Mucosa of rectum (tissue), 2 donors: ENCODE results near the gene EHF.

Source experiments
- H3K27ac ChIP-seq, 2 donors: one replicate each; pipeline ENCODE4 v1.7.0; 2013; ENCODE audit warnings: inconsistent platforms in 2 of 2, low read depth in 2 of 2, low read length in 2 of 2
- H3K27me3 ChIP-seq, 2 donors: one replicate each; pipeline ENCODE4 v1.7.0; 2013; ENCODE audit warnings: low read length in 2 of 2; ENCODE audit not compliant: control insufficient read depth in 2 of 2, insufficient read depth in 2 of 2
- H3K36me3 ChIP-seq, 2 donors: one replicate each; pipeline ENCODE4 v1.7.0; 2013; ENCODE audit warnings: low read length in 2 of 2; ENCODE audit not compliant: control insufficient read depth in 2 of 2, insufficient read depth in 2 of 2
- H3K4me1 ChIP-seq, 2 donors: one replicate each; pipeline ENCODE4 v1.7.0; 2013; ENCODE audit warnings: low read length in 2 of 2, mild to moderate bottlenecking in 1 of 2; ENCODE audit not compliant: control insufficient read depth in 2 of 2, insufficient read depth in 2 of 2
- H3K4me3 ChIP-seq, 2 donors: one replicate each; pipeline ENCODE4 v1.7.0; 2013; ENCODE audit warnings: low read length in 2 of 2
- H3K9ac ChIP-seq, 2 donors: one replicate each; pipeline ENCODE4 v1.7.0; 2013; ENCODE audit warnings: low read length in 2 of 2, low read depth in 1 of 2, mild to moderate bottlenecking in 1 of 2
- H3K9me3 ChIP-seq, 2 donors: one replicate each; pipeline ENCODE4 v1.7.0; 2013; ENCODE audit warnings: low read length in 2 of 2; ENCODE audit not compliant: control insufficient read depth in 2 of 2
- donor health status: healthy.
- donor health status: Normal muscosa, but diverticular disease.

The EHF gene

DNA sequence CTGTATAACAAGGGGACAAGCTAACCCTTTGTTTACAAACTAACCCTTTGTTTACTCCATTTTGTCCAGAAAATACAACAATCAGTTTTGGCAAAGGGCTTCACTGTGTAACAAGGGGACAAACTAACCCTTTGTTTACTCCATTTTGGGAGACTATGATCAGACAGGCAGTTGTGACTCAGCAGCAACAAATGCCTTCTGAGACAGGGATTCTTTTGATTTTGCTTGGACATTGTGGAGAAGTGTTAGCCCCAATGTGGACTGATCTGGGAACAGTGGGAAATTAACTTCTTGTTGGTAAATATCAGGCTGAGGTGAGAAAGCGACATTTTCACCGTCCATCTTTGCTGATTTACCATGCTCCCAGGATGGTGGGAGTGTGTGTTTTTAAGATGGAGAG is 983 bp downstream of the EHF start:
- no peaks in the 10 kb centered on the region for H3K36me3 ChIP-seq
- H3K4me1 ChIP-seq: peaks cover 24 to 25% of the 10 kb centered on the region in 2 donors
- H3K9me3 ChIP-seq: no peaks in the 10 kb centered on the region
- peak overlapping the region; percentile 90 to 92 for H3K27ac ChIP-seq
- peak overlapping the region; percentile 79 to 90 for H3K9ac ChIP-seq
- no peaks in the 10 kb centered on the region for H3K27me3 ChIP-seq
- H3K4me3 ChIP-seq: peak overlapping the region; percentile 74 to 77

DNA sequence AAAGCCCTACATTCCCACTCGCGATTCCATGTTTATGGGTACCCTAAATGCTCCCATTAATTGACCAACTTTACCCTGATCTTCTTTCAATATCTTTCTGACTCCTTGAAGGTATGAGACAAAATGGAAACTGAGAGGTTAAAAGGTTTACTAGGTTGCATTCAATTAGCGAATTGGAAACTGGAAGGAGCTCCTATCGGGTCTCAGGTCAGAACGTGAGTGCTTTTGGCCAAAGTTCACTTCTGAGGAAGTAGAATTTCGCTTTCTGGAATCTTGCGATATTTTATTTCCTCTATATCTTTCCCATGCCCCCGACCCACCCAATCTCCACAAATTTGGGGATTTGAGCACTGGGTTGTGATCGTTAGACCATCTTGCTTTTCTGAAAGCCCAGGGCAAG is 2.6 kb downstream of the EHF start:
- Histone ChIP-seq H3K36me3 (no peaks in the 10 kb centered on the region), H3K9ac (peak overlapping the region; percentile 54 to 79), H3K4me1 (peaks cover 24 to 39% of the 10 kb centered on the region in 2 donors), H3K27ac (peak overlapping the region; percentile 90 to 92), H3K27me3 (no peaks in the 10 kb centered on the region), H3K4me3 (peak overlapping the region; percentile 74 to 77), H3K9me3 (no peaks in the 10 kb centered on the region)

DNA sequence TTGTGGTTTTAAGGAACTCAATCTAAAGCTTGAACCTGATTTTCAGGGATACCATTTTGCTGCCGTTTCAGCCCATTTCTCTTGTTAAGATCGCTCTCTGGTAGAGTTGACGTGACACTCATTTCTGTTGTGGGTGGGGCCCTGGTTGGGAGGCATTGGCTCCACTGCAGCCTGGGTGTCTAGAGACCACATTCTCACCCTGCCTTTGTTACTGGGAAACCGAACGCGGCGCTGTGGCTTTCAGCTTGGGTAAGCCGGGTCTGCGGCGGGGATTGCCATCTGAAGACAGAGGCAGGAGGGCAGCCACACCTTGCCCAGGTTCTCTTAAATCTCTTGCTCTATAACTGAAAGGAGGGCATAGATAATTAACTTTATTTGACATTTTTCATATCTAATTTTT is 3.2 kb downstream of the EHF start:
- H3K27me3 ChIP-seq: no peaks in the 10 kb centered on the region
- peak overlapping the region; percentile 90 to 92 for H3K27ac ChIP-seq
- H3K36me3 ChIP-seq: peaks cover 0 to 6% of the 10 kb centered on the region in 2 donors
- peak overlapping the region; percentile 74 to 77 for H3K4me3 ChIP-seq
- no peaks in the 10 kb centered on the region for H3K9me3 ChIP-seq
- peak overlapping the region; percentile 54 to 79 for H3K9ac ChIP-seq
- H3K4me1 ChIP-seq: peaks cover 24 to 45% of the 10 kb centered on the region in 2 donors

DNA sequence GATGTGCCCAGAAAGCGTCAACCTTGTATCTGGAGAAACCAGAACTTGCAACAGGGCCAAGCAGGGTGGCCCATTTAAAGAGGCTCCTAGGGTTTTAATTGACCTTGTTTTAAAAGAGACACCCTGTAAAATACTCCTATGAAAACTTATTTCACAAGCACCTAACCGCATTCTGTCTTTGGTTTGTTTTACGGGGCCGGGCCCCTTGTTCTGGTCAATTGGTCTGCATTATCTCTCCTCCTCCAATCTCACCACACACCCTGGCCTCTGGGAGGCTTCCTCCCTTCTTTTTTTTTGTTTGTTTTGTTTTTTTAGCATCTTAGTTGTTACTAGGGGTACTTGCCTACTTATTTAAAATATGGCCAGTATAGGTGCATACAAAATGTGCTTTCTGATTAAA is 4.7 kb downstream of the EHF start:
- Histone ChIP-seq H3K4me1 (peaks cover 17 to 51% of the 10 kb centered on the region in 2 donors), H3K9ac (peak overlapping the region; percentile 54 to 79), H3K27me3 (no peaks in the 10 kb centered on the region), H3K27ac (peak overlapping the region; percentile 69 to 90), H3K4me3 (peak overlapping the region; percentile 74 to 77), H3K9me3 (no peaks in the 10 kb centered on the region), H3K36me3 (peaks cover 0 to 6% of the 10 kb centered on the region in 2 donors)

DNA sequence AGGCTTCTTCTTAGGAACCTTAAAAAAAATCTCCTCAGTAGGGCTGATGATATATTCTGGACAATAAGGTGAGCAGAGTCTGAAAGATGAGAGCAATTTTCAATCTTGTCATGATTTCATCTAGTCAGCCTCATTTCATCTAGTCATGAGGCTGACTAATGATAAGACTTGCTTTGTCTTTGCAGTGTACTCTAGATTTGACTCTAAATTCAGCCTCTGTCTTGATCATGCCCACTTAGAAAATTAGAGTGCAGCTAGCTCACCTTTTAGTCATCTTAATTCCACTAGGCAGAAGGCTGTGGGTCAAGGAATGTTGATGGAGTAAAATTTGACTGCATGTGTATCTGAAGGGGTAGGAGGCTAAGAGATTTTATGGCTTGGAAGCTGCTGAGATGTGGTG is 5.5 kb downstream of the EHF start:
- H3K36me3 ChIP-seq: peaks cover 0 to 6% of the 10 kb centered on the region in 2 donors
- H3K4me1 ChIP-seq: peaks cover 20 to 56% of the 10 kb centered on the region in 2 donors
- peak overlapping the region in 1 of 2 donors; percentile 90 for H3K27ac ChIP-seq
- no peak overlapping the region for H3K9ac ChIP-seq
- H3K27me3 ChIP-seq: no peaks in the 10 kb centered on the region
- peak overlapping the region; percentile 51 to 74 for H3K4me3 ChIP-seq
- no peaks in the 10 kb centered on the region for H3K9me3 ChIP-seq

DNA sequence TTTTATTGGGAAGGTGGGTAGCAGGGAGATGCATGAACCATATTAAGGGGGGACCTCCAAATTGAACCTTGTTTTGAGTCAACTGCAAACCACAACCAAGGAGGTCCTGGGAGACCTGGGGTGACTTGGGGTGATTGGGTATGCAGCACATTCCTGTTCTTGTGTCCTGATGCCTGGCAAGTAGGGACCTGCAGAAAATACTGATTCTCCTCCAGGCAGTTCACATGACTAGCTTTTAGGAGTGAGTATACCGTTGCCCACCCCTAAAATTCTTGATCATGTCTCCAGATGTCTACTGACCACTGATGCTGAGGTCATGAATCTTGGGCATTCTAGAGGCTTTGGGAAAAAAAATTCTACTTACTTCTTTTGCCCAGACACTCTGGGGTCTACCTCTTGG is 6.3 kb downstream of the EHF start:
- H3K4me3 ChIP-seq: peak overlapping the region in 1 of 2 donors; percentile 3
- peaks cover 0 to 6% of the 10 kb centered on the region in 2 donors for H3K36me3 ChIP-seq
- no peak overlapping the region for H3K9ac ChIP-seq
- peak overlapping the region in 1 of 2 donors; percentile 6 for H3K27ac ChIP-seq
- peaks cover 26 to 64% of the 10 kb centered on the region in 2 donors for H3K4me1 ChIP-seq
- no peaks in the 10 kb centered on the region for H3K9me3 ChIP-seq
- H3K27me3 ChIP-seq: no peaks in the 10 kb centered on the region

DNA sequence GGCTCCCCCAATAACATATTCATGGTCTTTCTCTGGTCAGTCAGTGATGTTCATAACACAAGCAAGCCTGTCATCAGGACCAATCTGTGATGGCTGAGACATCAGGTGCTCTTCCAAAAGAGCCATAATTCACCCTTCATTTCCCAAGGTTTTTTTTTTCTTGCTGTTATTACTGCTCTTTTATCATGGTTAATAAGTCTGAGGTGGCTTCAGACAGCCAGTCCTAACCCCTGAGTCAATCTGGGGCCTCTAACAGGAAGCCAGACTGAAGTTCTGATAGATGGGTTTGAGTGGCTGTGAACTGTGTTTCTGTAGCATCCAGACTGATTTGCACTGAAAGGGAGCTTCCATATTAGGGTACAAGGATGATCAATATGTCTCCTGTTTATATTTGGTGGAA is 8.8 kb downstream of the EHF start:
- H3K4me1 ChIP-seq: peaks cover 42 to 89% of the 10 kb centered on the region in 2 donors

DNA sequence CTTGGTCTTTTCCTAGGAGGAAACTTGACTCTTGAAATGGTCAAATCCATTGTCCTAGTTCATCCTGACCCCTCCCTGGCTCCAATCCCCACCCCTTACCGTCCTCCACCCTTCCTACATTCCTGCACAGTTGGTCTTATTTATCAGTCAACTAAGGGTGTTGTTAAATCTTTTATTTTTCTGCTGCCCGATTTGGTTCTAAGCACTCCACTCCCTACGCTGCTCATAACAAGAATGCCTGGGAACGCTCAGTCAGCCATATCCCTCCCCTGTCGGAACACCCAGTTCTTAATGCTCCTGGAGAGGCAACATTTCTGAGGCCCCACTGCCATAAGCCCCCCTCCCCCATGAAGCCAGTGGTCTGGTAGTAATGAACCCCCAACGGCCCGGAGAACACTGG is 9.7 kb downstream of the EHF start:
- H3K4me3 ChIP-seq: peak overlapping the region in 1 of 2 donors; percentile 48
- no peaks in the 10 kb centered on the region for H3K9me3 ChIP-seq
- H3K9ac ChIP-seq: peak overlapping the region in 1 of 2 donors; percentile 24
- no peaks in the 10 kb centered on the region for H3K27me3 ChIP-seq
- peaks cover 0 to 6% of the 10 kb centered on the region in 2 donors for H3K36me3 ChIP-seq
- peak overlapping the region; percentile 67 to 79 for H3K27ac ChIP-seq
- H3K4me1 ChIP-seq: peaks cover 42 to 94% of the 10 kb centered on the region in 2 donors

More for the DNA sequence above, 8.8 kb downstream of the EHF start:
- Histone ChIP-seq H3K36me3 (peaks cover 0 to 6% of the 10 kb centered on the region in 2 donors), H3K27me3 (no peaks in the 10 kb centered on the region), H3K27ac (peak overlapping the region; percentile 20 to 79), H3K9ac (peak overlapping the region in 1 of 2 donors; percentile 40), H3K9me3 (no peaks in the 10 kb centered on the region), H3K4me3 (peak overlapping the region in 1 of 2 donors; percentile 40)

DNA sequence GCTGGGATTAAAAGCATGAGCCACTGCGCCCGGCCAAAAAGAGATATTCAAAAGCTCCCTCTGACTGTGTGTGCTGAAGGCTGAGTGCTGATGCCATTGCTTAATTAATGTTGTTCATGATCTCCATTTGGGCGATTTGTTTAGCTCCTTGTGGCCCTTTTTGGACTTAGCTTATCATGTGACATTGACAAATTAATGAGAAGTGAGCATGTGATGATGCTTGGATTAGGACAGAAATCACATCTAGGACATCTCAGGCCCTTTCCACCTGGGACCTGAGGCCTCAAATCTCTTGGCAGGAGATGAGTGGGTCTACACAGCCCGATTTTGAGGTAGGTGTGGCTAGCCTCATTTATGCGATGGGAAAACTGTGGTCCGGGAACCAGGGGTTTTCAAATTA is 10.4 kb downstream of the EHF start:
- H3K36me3 ChIP-seq: peaks cover 0 to 6% of the 10 kb centered on the region in 2 donors
- H3K4me3 ChIP-seq: peak overlapping the region in 1 of 2 donors; percentile 50
- peak overlapping the region; percentile 67 to 79 for H3K27ac ChIP-seq
- peak overlapping the region; percentile 11 to 46 for H3K9ac ChIP-seq
- H3K4me1 ChIP-seq: peaks cover 42 to 93% of the 10 kb centered on the region in 2 donors
- H3K9me3 ChIP-seq: no peaks in the 10 kb centered on the region
- no peaks in the 10 kb centered on the region for H3K27me3 ChIP-seq

DNA sequence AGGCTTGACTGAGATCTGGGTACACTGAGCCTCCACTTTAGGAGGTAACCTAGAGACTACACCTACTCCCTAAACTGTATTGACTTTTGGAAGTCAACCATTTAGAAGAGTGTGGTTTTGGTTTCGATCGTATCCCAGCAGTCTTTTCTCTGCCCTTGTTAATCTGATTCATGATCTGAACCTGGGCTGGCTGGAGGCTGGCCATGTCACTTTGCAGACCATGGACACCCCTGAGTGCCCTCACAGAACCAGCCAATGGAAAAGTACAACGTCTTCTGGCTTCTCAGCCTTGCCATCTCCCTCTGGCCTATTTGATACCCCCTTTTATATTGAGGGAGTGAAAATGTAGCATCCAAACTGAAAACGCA is 10.8 kb downstream of the EHF start:
- H3K36me3 ChIP-seq: peaks cover 0 to 6% of the 10 kb centered on the region in 2 donors
- peak overlapping the region; percentile 67 to 79 for H3K27ac ChIP-seq
- H3K27me3 ChIP-seq: no peaks in the 10 kb centered on the region
- peak overlapping the region in 1 of 2 donors; percentile 50 for H3K4me3 ChIP-seq
- no peaks in the 10 kb centered on the region for H3K9me3 ChIP-seq
- peak overlapping the region; percentile 11 to 46 for H3K9ac ChIP-seq
- peaks cover 43 to 91% of the 10 kb centered on the region in 2 donors for H3K4me1 ChIP-seq
